SK-N-SH (cell line): ENCODE data around the gene FCMR.

ENCODE experiments used
- CTCF ChIP-seq: fragments of 200-600 bp; sonication (generic); IDR thresholded peaks from 2 replicates; pipeline ENCODE4 v1.6.1; 2017; ENCODE audit warnings: antibody characterized with exemption, mild to moderate bottlenecking, moderate library complexity
- EP300 ChIP-seq, 2 experiments: IDR thresholded peaks; 2 replicates each; pipeline versions ENCODE4 v1.4.0 to v1.6.1; 2012; ENCODE audit warnings: borderline replicate concordance in 1 of 2, low read depth in 1 of 2, low read length in 1 of 2
- GABPA ChIP-seq: IDR thresholded peaks from 2 replicates; pipeline ENCODE4 v1.4.0; 2012; ENCODE audit warnings: low read depth, mild to moderate bottlenecking
- RFX5 ChIP-seq: IDR thresholded peaks from 2 replicates; pipeline ENCODE4 v1.6.1; 2012; ENCODE audit warnings: mild to moderate bottlenecking, improper control_type of control experiment, low read length

GRCh38 chr1:206937425-206937824 is 15.7 kb upstream of the FCMR start:
- TF ChIP-seq EP300 (IDR thresholded peaks at IDR 0.05; ENCODE audit: borderline replicate concordance in 1 of 2, low read depth in 1 of 2, low read length in 1 of 2) (no peak), GABPA (no peak), CTCF (no peak), RFX5 (no peak)
